ENCODE results near the gene ATP8A2. TPM values are rescaled to one million over a fixed set of nuclear protein-coding genes. Genes with fewer than 3 reads are reported as not detected.

The ATP8A2 gene
- polyA plus RNA-seq, 1 donor from 2014 or later, result 11.9 TPM

GRCh38 chr13:25473864-25474263 is 102.1 kb downstream of the ATP8A2 start:
- no peaks in the 10 kb centered on the region for H3K27me3 ChIP-seq (ENCODE audit: insufficient read depth, low read depth, low read length)

GRCh38 chr13:25478186-25478585 is 106.4 kb downstream of the ATP8A2 start:
- Histone ChIP-seq H3K9me3 (ENCODE audit: low read length) (no peaks in the 10 kb centered on the region), H4K20me1 (ENCODE audit: insufficient read depth) (no peaks in the 10 kb centered on the region), H3K36me3 (ENCODE audit: insufficient read depth, low read length) (no peaks in the 10 kb centered on the region), H3K79me2 (replicated peaks; ENCODE audit: insufficient read depth, low read length) (no peaks in the 10 kb centered on the region), H3K4me2 (ENCODE audit: low read length) (no peak overlapping the region), H3K4me3 (ENCODE audit: low read length) (no peak overlapping the region), H3K27ac (ENCODE audit: low read length) (no peak overlapping the region), H3K9me2 (ENCODE audit: insufficient read depth, low read length) (no peaks in the 10 kb centered on the region), H3F3A (ENCODE audit: insufficient read depth, low read length, poor library complexity, severe bottlenecking) (no peaks in the 10 kb centered on the region), H3K9ac (ENCODE audit: low read length) (no peak overlapping the region), H3K27me3 (ENCODE audit: insufficient read depth, low read depth, low read length) (no peaks in the 10 kb centered on the region), H2AFZ (ENCODE audit: low read depth, low read length) (no peak overlapping the region)
- no peak for TF ChIP-seq EP300 (conservative IDR thresholded peaks at IDR 0.05; ENCODE audit: poor library complexity, severe bottlenecking)
- no peak for TF ChIP-seq MXI1 (conservative IDR thresholded peaks at IDR 0.05; ENCODE audit: poor library complexity, severe bottlenecking)
- TF ChIP-seq POLR2AphosphoS5 (IDR thresholded peaks at IDR 0.05), result no peak
- TF ChIP-seq, protein P1, sequence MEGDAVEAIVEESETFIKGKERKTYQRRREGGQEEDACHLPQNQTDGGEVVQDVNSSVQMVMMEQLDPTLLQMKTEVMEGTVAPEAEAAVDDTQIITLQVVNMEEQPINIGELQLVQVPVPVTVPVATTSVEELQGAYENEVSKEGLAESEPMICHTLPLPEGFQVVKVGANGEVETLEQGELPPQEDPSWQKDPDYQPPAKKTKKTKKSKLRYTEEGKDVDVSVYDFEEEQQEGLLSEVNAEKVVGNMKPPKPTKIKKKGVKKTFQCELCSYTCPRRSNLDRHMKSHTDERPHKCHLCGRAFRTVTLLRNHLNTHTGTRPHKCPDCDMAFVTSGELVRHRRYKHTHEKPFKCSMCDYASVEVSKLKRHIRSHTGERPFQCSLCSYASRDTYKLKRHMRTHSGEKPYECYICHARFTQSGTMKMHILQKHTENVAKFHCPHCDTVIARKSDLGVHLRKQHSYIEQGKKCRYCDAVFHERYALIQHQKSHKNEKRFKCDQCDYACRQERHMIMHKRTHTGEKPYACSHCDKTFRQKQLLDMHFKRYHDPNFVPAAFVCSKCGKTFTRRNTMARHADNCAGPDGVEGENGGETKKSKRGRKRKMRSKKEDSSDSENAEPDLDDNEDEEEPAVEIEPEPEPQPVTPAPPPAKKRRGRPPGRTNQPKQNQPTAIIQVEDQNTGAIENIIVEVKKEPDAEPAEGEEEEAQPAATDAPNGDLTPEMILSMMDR (IDR thresholded peaks at IDR 0.05; ENCODE audit: poor library complexity, severe bottlenecking), result no peak
- TF ChIP-seq, protein P2, sequence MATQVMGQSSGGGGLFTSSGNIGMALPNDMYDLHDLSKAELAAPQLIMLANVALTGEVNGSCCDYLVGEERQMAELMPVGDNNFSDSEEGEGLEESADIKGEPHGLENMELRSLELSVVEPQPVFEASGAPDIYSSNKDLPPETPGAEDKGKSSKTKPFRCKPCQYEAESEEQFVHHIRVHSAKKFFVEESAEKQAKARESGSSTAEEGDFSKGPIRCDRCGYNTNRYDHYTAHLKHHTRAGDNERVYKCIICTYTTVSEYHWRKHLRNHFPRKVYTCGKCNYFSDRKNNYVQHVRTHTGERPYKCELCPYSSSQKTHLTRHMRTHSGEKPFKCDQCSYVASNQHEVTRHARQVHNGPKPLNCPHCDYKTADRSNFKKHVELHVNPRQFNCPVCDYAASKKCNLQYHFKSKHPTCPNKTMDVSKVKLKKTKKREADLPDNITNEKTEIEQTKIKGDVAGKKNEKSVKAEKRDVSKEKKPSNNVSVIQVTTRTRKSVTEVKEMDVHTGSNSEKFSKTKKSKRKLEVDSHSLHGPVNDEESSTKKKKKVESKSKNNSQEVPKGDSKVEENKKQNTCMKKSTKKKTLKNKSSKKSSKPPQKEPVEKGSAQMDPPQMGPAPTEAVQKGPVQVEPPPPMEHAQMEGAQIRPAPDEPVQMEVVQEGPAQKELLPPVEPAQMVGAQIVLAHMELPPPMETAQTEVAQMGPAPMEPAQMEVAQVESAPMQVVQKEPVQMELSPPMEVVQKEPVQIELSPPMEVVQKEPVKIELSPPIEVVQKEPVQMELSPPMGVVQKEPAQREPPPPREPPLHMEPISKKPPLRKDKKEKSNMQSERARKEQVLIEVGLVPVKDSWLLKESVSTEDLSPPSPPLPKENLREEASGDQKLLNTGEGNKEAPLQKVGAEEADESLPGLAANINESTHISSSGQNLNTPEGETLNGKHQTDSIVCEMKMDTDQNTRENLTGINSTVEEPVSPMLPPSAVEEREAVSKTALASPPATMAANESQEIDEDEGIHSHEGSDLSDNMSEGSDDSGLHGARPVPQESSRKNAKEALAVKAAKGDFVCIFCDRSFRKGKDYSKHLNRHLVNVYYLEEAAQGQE (IDR thresholded peaks at IDR 0.05; ENCODE audit: borderline replicate concordance), result no peak
- TF ChIP-seq SMC3 (conservative IDR thresholded peaks at IDR 0.05; ENCODE audit: poor library complexity), result no peak
- TF ChIP-seq TAF1 (IDR thresholded peaks at IDR 0.05; ENCODE audit: low read depth), result no peak
- no peak for TF ChIP-seq EZH2 (IDR thresholded peaks at IDR 0.05; ENCODE audit: borderline replicate concordance, insufficient read depth, low read length, poor library complexity, severe bottlenecking)
- TF ChIP-seq RAD21 (conservative IDR thresholded peaks at IDR 0.05), result no peak

More at GRCh38 chr13:25473864-25474263, 102.1 kb downstream of the ATP8A2 start:
- no peaks in the 10 kb centered on the region for H3K36me3 ChIP-seq (ENCODE audit: insufficient read depth, low read length)
- H3K4me2 ChIP-seq (ENCODE audit: low read length), result no peak overlapping the region
- no peaks in the 10 kb centered on the region for H4K20me1 ChIP-seq (ENCODE audit: insufficient read depth)
- H3K27ac ChIP-seq (ENCODE audit: low read length), result no peak overlapping the region
- TF ChIP-seq EZH2 (IDR thresholded peaks at IDR 0.05; ENCODE audit: borderline replicate concordance, insufficient read depth, low read length, poor library complexity, severe bottlenecking), result no peak
- TF ChIP-seq MXI1 (conservative IDR thresholded peaks at IDR 0.05; ENCODE audit: poor library complexity, severe bottlenecking), result no peak
- TF ChIP-seq, protein P1 (IDR thresholded peaks at IDR 0.05; ENCODE audit: poor library complexity, severe bottlenecking), result no peak
- TF ChIP-seq RAD21 (conservative IDR thresholded peaks at IDR 0.05), result no peak
- no peak for TF ChIP-seq POLR2AphosphoS5 (IDR thresholded peaks at IDR 0.05)
- TF ChIP-seq, protein P2 (IDR thresholded peaks at IDR 0.05; ENCODE audit: borderline replicate concordance), result no peak
- TF ChIP-seq SMC3 (conservative IDR thresholded peaks at IDR 0.05; ENCODE audit: poor library complexity), result no peak
- TF ChIP-seq TAF1 (IDR thresholded peaks at IDR 0.05; ENCODE audit: low read depth), result no peak
- TF ChIP-seq EP300 (conservative IDR thresholded peaks at IDR 0.05; ENCODE audit: poor library complexity, severe bottlenecking), result no peak
- no peaks in the 10 kb centered on the region for H3K9me3 ChIP-seq (ENCODE audit: low read length)
- no peaks in the 10 kb centered on the region for H3K9me2 ChIP-seq (ENCODE audit: insufficient read depth, low read length)
- H3K9ac ChIP-seq (ENCODE audit: low read length), result no peak overlapping the region
- H3K4me3 ChIP-seq (ENCODE audit: low read length), result no peak overlapping the region
- no peaks in the 10 kb centered on the region for H3F3A ChIP-seq (ENCODE audit: insufficient read depth, low read length, poor library complexity, severe bottlenecking)
- no peak overlapping the region for H2AFZ ChIP-seq (ENCODE audit: low read depth, low read length)
- peaks cover 2% of the 10 kb centered on the region for H3K79me2 ChIP-seq (replicated peaks; ENCODE audit: insufficient read depth, low read length)
